H1 (cell line): ENCODE results near the gene E2F2. TPM values are rescaled to one million over a fixed set of nuclear protein-coding genes. Genes with fewer than 3 reads are reported as not detected.

Experiments
- CTCF ChIA-PET: fragments of 300-600 bp; sonication (Branson Sonifier 250); formaldehyde crosslinking; loops from one replicate; lab custom pipeline; 2021; ENCODE audit not compliant: partially characterized antibody; lab: Charles Lee
- POLR2A ChIA-PET: fragments of 300-600 bp; sonication (Branson Sonifier 250); formaldehyde crosslinking; loops from one replicate; lab custom pipeline; 2021; ENCODE audit warnings: inconsistent platforms; ENCODE audit not compliant: partially characterized antibody; lab: Charles Lee
- DNase-seq, 2 experiments: peaks; one replicate each; pipeline versions ENCODE4 v3.0.0 to v3.0.0-alpha.2; 2010 to 2022; ENCODE audit warnings: low spot score in 2 of 2, low read depth in 1 of 2, mixed read lengths in 1 of 2
- FAIRE-seq: peaks from 2 replicates; lab custom pipeline; 2011; peaks lifted over from hg19 to GRCh38; lab: Jason Lieb, UNC
- H2AFZ ChIP-seq: 2 replicates; pipeline ENCODE4 v1.8.1; 2012; ENCODE audit warnings: low read length, inconsistent platforms
- H2AK5ac ChIP-seq: 2 replicates; pipeline ENCODE4 v1.6.1; 2013; ENCODE audit warnings: low read depth, low read length
- H2BK120ac ChIP-seq: replicated peaks from 2 replicates; pipeline ENCODE3; 2013; ENCODE audit warnings: low read depth, low read length, inconsistent platforms
- H2BK12ac ChIP-seq: 2 replicates; pipeline ENCODE4 v1.6.1; 2013; ENCODE audit warnings: low read depth, low read length
- H2BK15ac ChIP-seq: 2 replicates; pipeline ENCODE4 v1.6.1; 2013; ENCODE audit warnings: low read length
- H2BK20ac ChIP-seq: 2 replicates; pipeline ENCODE4 v1.6.1; 2013; ENCODE audit warnings: low read length
- H2BK5ac ChIP-seq: 2 replicates; pipeline ENCODE4 v1.6.1; 2013; ENCODE audit warnings: low read depth, low read length
- H3K14ac ChIP-seq: 2 replicates; pipeline ENCODE4 v1.6.1; 2013; ENCODE audit warnings: inconsistent platforms; ENCODE audit not compliant: insufficient read length
- H3K18ac ChIP-seq: 2 replicates; pipeline ENCODE4 v1.6.1; 2013; ENCODE audit warnings: low read length; ENCODE audit errors: extremely low read depth
- H3K23ac ChIP-seq: 2 replicates; pipeline ENCODE4 v1.6.1; 2013; ENCODE audit warnings: inconsistent platforms; ENCODE audit not compliant: insufficient read length
- H3K23me2 ChIP-seq: 2 replicates; pipeline ENCODE4 v1.6.1; 2013; ENCODE audit warnings: low read depth, low read length
- H3K27ac ChIP-seq: 2 replicates; pipeline ENCODE4 v1.6.1; 2011; ENCODE audit warnings: low read depth, low read length, inconsistent platforms
- H3K27me3 ChIP-seq, 4 experiments: replicated peaks in 1 of 4; 1 replicate in 1 of 4; 2 replicates in 3 of 4; pipeline versions ENCODE4 v1.6.1 to v1.8.1; 2011 to 2013; ENCODE audit warnings: low read length in 3 of 4, mild to moderate bottlenecking in 3 of 4, inconsistent platforms in 2 of 4, mixed read lengths in 2 of 4, moderate library complexity in 1 of 4; ENCODE audit not compliant: control insufficient read depth in 3 of 4, insufficient read depth in 3 of 4; ENCODE audit errors: extremely low read depth in 1 of 4
- H3K36me3 ChIP-seq, 4 experiments: 2 replicates each; pipeline versions ENCODE4 v1.6.1 to v1.8.1; 2011 to 2013; ENCODE audit warnings: mild to moderate bottlenecking in 4 of 4, low read length in 3 of 4, moderate library complexity in 2 of 4, control low read depth in 1 of 4, inconsistent platforms in 1 of 4; ENCODE audit not compliant: insufficient read depth in 4 of 4, control insufficient read depth in 2 of 4
- H3K4ac ChIP-seq: replicated peaks from 2 replicates; pipeline ENCODE3; 2013; ENCODE audit warnings: low read length, low read depth, mixed read lengths, inconsistent platforms; ENCODE audit not compliant: insufficient read length
- H3K4me1 ChIP-seq, 4 experiments: replicated peaks in 1 of 4; 1 replicate in 1 of 4; 2 replicates in 3 of 4; pipeline versions ENCODE4 v1.6.1 to v1.8.1; 2011 to 2013; ENCODE audit warnings: low read length in 3 of 4, inconsistent platforms in 2 of 4, mixed read lengths in 1 of 4; ENCODE audit not compliant: insufficient read depth in 4 of 4, control insufficient read depth in 3 of 4
- H3K4me2 ChIP-seq, 2 experiments: 2 replicates each; pipeline versions ENCODE4 v1.6.1 to v1.8.1; 2011 to 2013; ENCODE audit warnings: low read depth in 2 of 2, low read length in 2 of 2, control low read depth in 1 of 2, inconsistent platforms in 1 of 2, mild to moderate bottlenecking in 1 of 2; ENCODE audit not compliant: insufficient read depth in 1 of 2
- H3K4me3 ChIP-seq, 4 experiments: fragments of 200-600, 300-600 bp in 1 of 4; sonication (generic), shearing (Covaris generic), sonication (Bioruptor Twin) in 1 of 4; 2 replicates each; pipeline versions ENCODE4 v1.5.1 to v1.8.1; 2011 to 2016; ENCODE audit warnings: low read length in 4 of 4, low read depth in 3 of 4, control low read depth in 2 of 4, inconsistent platforms in 2 of 4, mild to moderate bottlenecking in 2 of 4, mixed read lengths in 1 of 4, moderate library complexity in 1 of 4; ENCODE audit not compliant: insufficient read depth in 2 of 4; ENCODE audit errors: extremely low read depth in 1 of 4
- H3K56ac ChIP-seq: replicated peaks from 2 replicates; pipeline ENCODE3; 2013; ENCODE audit warnings: low read depth, mild to moderate bottlenecking, mixed read lengths, low read length, inconsistent platforms; ENCODE audit not compliant: insufficient read length
- H3K79me1 ChIP-seq: 2 replicates; pipeline ENCODE4 v1.6.1; 2013; ENCODE audit warnings: low read depth, low read length, control low read depth
- H3K79me2 ChIP-seq, 2 experiments: 2 replicates each; pipeline versions ENCODE4 v1.6.1 to v1.8.1; 2012 to 2013; ENCODE audit warnings: low read length in 2 of 2, mild to moderate bottlenecking in 2 of 2, inconsistent platforms in 1 of 2; ENCODE audit not compliant: insufficient read depth in 2 of 2, control insufficient read depth in 1 of 2
- H3K9ac ChIP-seq, 4 experiments: replicated peaks in 1 of 4; 1 replicate in 1 of 4; 2 replicates in 3 of 4; pipeline versions ENCODE4 v1.6.1 to v1.8.1; 2011 to 2013; ENCODE audit warnings: low read depth in 3 of 4, low read length in 3 of 4, control low read depth in 2 of 4, mild to moderate bottlenecking in 2 of 4, moderate library complexity in 2 of 4, inconsistent platforms in 1 of 4; ENCODE audit errors: extremely low read depth in 1 of 4
- H3K9me3 ChIP-seq, 2 experiments: 2 replicates each; pipeline versions ENCODE4 v1.6.1 to v1.8.1; 2012 to 2013; ENCODE audit warnings: mild to moderate bottlenecking in 2 of 2, moderate library complexity in 2 of 2, control low read depth in 1 of 2, inconsistent platforms in 1 of 2, low read depth in 1 of 2, low read length in 1 of 2, mixed read lengths in 1 of 2; ENCODE audit not compliant: insufficient read depth in 2 of 2
- H4K20me1 ChIP-seq, 2 experiments: replicated peaks in 1 of 2; 2 replicates each; pipeline versions ENCODE3 to v1.8.1; 2011 to 2013; ENCODE audit warnings: inconsistent platforms in 2 of 2, low read length in 2 of 2, mild to moderate bottlenecking in 1 of 2; ENCODE audit not compliant: insufficient read depth in 2 of 2, control insufficient read depth in 1 of 2
- H4K5ac ChIP-seq: 2 replicates; pipeline ENCODE4 v1.6.1; 2013; ENCODE audit warnings: low read length, low read depth, mixed read lengths, inconsistent platforms; ENCODE audit not compliant: insufficient read length
- H4K8ac ChIP-seq: 2 replicates; pipeline ENCODE4 v1.8.0; 2013; ENCODE audit warnings: mild to moderate bottlenecking, moderate library complexity, low read length, inconsistent platforms; ENCODE audit not compliant: insufficient read depth; ENCODE audit errors: extremely low read depth
- H4K91ac ChIP-seq: replicated peaks from 2 replicates; pipeline ENCODE3; 2013; ENCODE audit warnings: low read length, mixed read lengths, inconsistent platforms; ENCODE audit not compliant: insufficient read length
- CBX8 ChIP-seq: fragments of 300-800, 300-1000 bp; sonication (generic); IDR thresholded peaks from 2 replicates; pipeline ENCODE4 v1.7.1; 2016; ENCODE audit warnings: low read depth, low read length, borderline replicate concordance
- CEBPB ChIP-seq: IDR thresholded peaks from 2 replicates; pipeline ENCODE4 v1.6.1; 2012; ENCODE audit warnings: low read depth, low read length
- CHD2 ChIP-seq: IDR thresholded peaks from 2 replicates; pipeline ENCODE4 v1.6.1; 2012; ENCODE audit warnings: low read length, improper control_type of control experiment
- CTBP2 ChIP-seq: IDR thresholded peaks from 2 replicates; pipeline ENCODE4 v1.7.0; 2011; ENCODE audit warnings: borderline replicate concordance, mild to moderate bottlenecking, moderate library complexity, mixed read lengths, low read length; ENCODE audit not compliant: insufficient read depth, insufficient read length
- EGR1 ChIP-seq: IDR thresholded peaks from 2 replicates; pipeline ENCODE4 v1.6.1; 2011; ENCODE audit warnings: low read depth, low read length, borderline replicate concordance
- EZH2 ChIP-seq: fragments of 200-600 bp; sonication (generic); IDR thresholded peaks from 2 replicates; pipeline ENCODE4 v1.7.1; 2012; ENCODE audit warnings: low read depth, mild to moderate bottlenecking, moderate library complexity, low read length, inconsistent platforms; ENCODE audit not compliant: severe bottlenecking
- HDAC6 ChIP-seq: IDR thresholded peaks from one replicate; pipeline ENCODE4 v1.7.1; 2012; ENCODE audit warnings: low read depth, mild to moderate bottlenecking, inconsistent platforms, low read length, moderate library complexity
- KDM4A ChIP-seq: IDR thresholded peaks from one replicate; pipeline ENCODE4 v1.7.1; 2012; ENCODE audit warnings: low read depth, mild to moderate bottlenecking, moderate library complexity, low read length, inconsistent platforms; ENCODE audit not compliant: severe bottlenecking
- NRF1 ChIP-seq: IDR thresholded peaks from 2 replicates; pipeline ENCODE4 v1.6.1; 2011; ENCODE audit warnings: mild to moderate bottlenecking, low read depth, low read length, improper control_type of control experiment
- SIRT6 ChIP-seq: IDR thresholded peaks from one replicate; pipeline ENCODE4 v1.7.1; 2012; ENCODE audit warnings: low read length, inconsistent platforms
- SIX5 ChIP-seq: IDR thresholded peaks from 2 replicates; pipeline ENCODE4 v1.6.1; 2011; ENCODE audit warnings: mild to moderate bottlenecking, low read depth, low read length
- SP1 ChIP-seq: IDR thresholded peaks from 2 replicates; pipeline ENCODE4 v1.6.1; 2011; ENCODE audit warnings: low read depth, low read length
- SP2 ChIP-seq: IDR thresholded peaks from 2 replicates; pipeline ENCODE4 v1.6.1; 2012; ENCODE audit warnings: mild to moderate bottlenecking, low read length, inconsistent platforms
- WGBS, 2 experiments: shearing (Covaris generic) in 1 of 2; methylation state at CpG; one replicate each; pipeline versions ENCODE4 v1.1.6 to v1.1.7; 2013 to 2015; ENCODE audit warnings: low lambda C conversion rate in 2 of 2, mixed read lengths in 2 of 2, inconsistent platforms in 1 of 2, low coverage in 1 of 2, missing lambda C conversion rate in 1 of 2; ENCODE audit not compliant: insufficient replicate concordance in 2 of 2, insufficient coverage in 1 of 2, insufficient read length in 1 of 2; ENCODE audit errors: extremely low coverage in 1 of 2, missing lambda C conversion rate in 1 of 2; 5-methylcytosine and 5-hydroxymethylcytosine counted together
- polyA plus RNA-seq, 7 experiments: library from polyadenylated mRNA; depleted of rRNA in 3 of 7; stranded (reverse) in 5 of 7; unstranded in 2 of 7; fragments of >200 nt in 5 of 7; fragments of 200-250 nt in 2 of 7; gene quantifications; 1 replicate in 5 of 7; 2 replicates in 1 of 7; 4 replicates in 1 of 7; pipeline versions ENCODE4 v1.2.1 to v1.2.3, GENCODE V29; 2011 to 2013; ENCODE audit warnings: missing spikeins in 2 of 7, mixed read lengths in 2 of 7
- total RNA-seq: library from RNA; stranded (reverse); fragmentation: NEBNext Ultra II Directional; extraction: Animal tissue kit (Norgen Biotek cat#: 25700); gene quantifications from 2 replicates; pipeline ENCODE4 v1.2.1, GENCODE V29; 2021
- TF ChIP-seq, protein P1 (sequence below): IDR thresholded peaks from 2 replicates; pipeline ENCODE4 v1.6.1; 2012; ENCODE audit warnings: inconsistent platforms
- TF ChIP-seq, protein P2 (sequence below): IDR thresholded peaks from 2 replicates; pipeline ENCODE4 v1.6.1; 2012; ENCODE audit warnings: inconsistent platforms

E2F2 gene
- total and polyA plus RNA-seq, 2 of the 8 experiments (the other 6 are each of a cell fraction or from before 2014, with no cell fraction given) = 1.8 to 7.0 TPM

DNA sequence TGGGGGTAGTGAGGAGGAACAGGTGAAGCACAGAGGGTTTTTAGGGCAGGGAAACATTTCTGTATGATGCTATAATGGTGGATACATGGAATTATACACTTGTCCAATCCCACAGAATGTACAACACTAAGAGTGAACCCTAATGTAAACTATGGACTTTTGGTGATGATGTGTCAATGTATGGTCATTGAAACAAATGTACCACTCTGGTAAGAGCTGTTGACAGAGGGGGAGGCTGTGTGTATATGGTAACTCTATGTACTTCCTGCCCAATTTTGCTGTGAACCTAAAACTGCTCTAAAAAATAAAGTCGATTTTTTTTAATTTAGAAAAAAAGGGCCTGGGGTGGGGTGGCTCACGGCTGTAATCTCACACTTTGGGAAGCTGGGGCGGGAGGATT lies 70.0 kb downstream of the E2F2 start:
- no peaks in the 10 kb centered on the region for H3K27me3 ChIP-seq
- H3K4me3 ChIP-seq = no peak overlapping the region
- no peaks in the 10 kb centered on the region for H3K4me1 ChIP-seq
- FAIRE-seq (no peak), DNase-seq (no peak)
- H2BK120ac ChIP-seq = no peak overlapping the region
- peaks cover 0 to 11% of the 10 kb centered on the region in 2 experiments for H4K20me1 ChIP-seq
- POLR2A ChIA-PET = interaction anchor here (1.3 kb wide), 1 partner anchor 23 kb away, joined by 5 read pairs; the partner anchor contains the start of gene ASAP3
- H2BK5ac ChIP-seq = no peak overlapping the region
- 84% methylated on average over 3 of the region's 3 CpGs; no CpG with 5 or more reads in 1 of the 2 experiments for WGBS, 2 experiments
- H2BK12ac ChIP-seq = no peak overlapping the region
- no peak overlapping the region for H3K4me2 ChIP-seq
- no peak overlapping the region for H3K23ac ChIP-seq
- no peak overlapping the region for H3K9ac ChIP-seq
- no peak overlapping the region for H3K4ac ChIP-seq
- no peak overlapping the region for H3K14ac ChIP-seq
- H4K8ac ChIP-seq = no peak overlapping the region
- no peak overlapping the region for H3K56ac ChIP-seq
- no peak overlapping the region for H3K18ac ChIP-seq
- no peak overlapping the region for H4K5ac ChIP-seq
- H2AFZ ChIP-seq = no peak overlapping the region
- peaks cover 7% of the 10 kb centered on the region for H3K79me1 ChIP-seq
- CTCF ChIA-PET = no interaction called here
- no peaks in the 10 kb centered on the region for H3K23me2 ChIP-seq
- H3K9me3 ChIP-seq = 0 out of 4 replicates have a peak, but pooled peaks cover 0 to 2% of the 10 kb centered on the region in 2 experiments
- peaks cover 0 to 5% of the 10 kb centered on the region in 2 experiments; a peak in 1 of 4 replicates for H3K79me2 ChIP-seq
- no peak overlapping the region for H2BK15ac ChIP-seq
- H4K91ac ChIP-seq = no peak overlapping the region
- no peak overlapping the region for H3K27ac ChIP-seq
- H2AK5ac ChIP-seq = no peak overlapping the region
- no peaks in the 10 kb centered on the region; a peak in 1 of 8 replicates for H3K36me3 ChIP-seq
- no peak overlapping the region for H2BK20ac ChIP-seq
- TF ChIP-seq CTBP2 (no peak), EGR1 (no peak), HDAC6 (no peak), NRF1 (no peak), SP1 (no peak), SIX5 (no peak), KDM4A (no peak), CEBPB (no peak), SIRT6 (no peak), SP2 (no peak), EZH2 (no peak), CHD2 (no peak), CBX8 (no peak)
- TF ChIP-seq, protein P1, sequence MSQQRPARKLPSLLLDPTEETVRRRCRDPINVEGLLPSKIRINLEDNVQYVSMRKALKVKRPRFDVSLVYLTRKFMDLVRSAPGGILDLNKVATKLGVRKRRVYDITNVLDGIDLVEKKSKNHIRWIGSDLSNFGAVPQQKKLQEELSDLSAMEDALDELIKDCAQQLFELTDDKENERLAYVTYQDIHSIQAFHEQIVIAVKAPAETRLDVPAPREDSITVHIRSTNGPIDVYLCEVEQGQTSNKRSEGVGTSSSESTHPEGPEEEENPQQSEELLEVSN = no peak
- TF ChIP-seq, protein P2, sequence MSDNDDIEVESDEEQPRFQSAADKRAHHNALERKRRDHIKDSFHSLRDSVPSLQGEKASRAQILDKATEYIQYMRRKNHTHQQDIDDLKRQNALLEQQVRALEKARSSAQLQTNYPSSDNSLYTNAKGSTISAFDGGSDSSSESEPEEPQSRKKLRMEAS = no peak
